Astrocyte (in vitro differentiated cells and primary cell): ENCODE measurements around the gene ST14.

Source experiments
- EZH2 ChIP-seq: IDR thresholded peaks from 2 replicates; pipeline ENCODE4 v1.6.1; 2012; ENCODE audit warnings: mild to moderate bottlenecking, low read length, inconsistent platforms; ENCODE audit not compliant: insufficient read depth
- TF ChIP-seq, protein P1 (sequence below): IDR thresholded peaks from 2 replicates; pipeline ENCODE4 v1.5.1; 2011; ENCODE audit warnings: low read depth, mild to moderate bottlenecking, inconsistent platforms, low read length, moderate library complexity; ENCODE audit not compliant: insufficient read depth

DNA sequence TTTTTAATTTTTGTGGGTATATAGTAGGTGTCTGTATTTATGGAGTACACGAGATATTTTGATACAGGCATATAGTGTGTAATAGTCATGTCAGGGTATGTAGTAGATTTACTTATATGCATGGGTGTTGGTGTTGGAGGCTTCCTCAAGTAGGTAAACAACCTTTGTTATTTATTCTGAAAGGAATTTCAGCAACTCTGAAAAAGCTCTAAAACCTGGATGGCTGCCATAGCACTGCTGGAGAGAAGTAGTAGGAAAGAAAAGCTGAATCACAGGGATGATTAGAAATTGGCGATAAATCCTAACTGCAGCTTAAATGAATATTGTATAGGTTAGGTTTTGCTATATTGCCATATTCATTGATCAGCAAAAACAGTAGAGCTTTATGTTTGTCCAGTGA lies 44.4 kb upstream of the ST14 start:
- TF ChIP-seq, protein P1, sequence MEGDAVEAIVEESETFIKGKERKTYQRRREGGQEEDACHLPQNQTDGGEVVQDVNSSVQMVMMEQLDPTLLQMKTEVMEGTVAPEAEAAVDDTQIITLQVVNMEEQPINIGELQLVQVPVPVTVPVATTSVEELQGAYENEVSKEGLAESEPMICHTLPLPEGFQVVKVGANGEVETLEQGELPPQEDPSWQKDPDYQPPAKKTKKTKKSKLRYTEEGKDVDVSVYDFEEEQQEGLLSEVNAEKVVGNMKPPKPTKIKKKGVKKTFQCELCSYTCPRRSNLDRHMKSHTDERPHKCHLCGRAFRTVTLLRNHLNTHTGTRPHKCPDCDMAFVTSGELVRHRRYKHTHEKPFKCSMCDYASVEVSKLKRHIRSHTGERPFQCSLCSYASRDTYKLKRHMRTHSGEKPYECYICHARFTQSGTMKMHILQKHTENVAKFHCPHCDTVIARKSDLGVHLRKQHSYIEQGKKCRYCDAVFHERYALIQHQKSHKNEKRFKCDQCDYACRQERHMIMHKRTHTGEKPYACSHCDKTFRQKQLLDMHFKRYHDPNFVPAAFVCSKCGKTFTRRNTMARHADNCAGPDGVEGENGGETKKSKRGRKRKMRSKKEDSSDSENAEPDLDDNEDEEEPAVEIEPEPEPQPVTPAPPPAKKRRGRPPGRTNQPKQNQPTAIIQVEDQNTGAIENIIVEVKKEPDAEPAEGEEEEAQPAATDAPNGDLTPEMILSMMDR, result no peak
- TF ChIP-seq EZH2, result no peak
